K562 (cell line): ENCODE measurements around the gene WDR88. TPM values are rescaled to one million over a fixed set of nuclear protein-coding genes. Genes with fewer than 3 reads are reported as not detected.

ENCODE experiments used
- ARID3A ChIP-seq: IDR thresholded peaks from 2 replicates; pipeline ENCODE4 v1.6.1; 2012; ENCODE audit warnings: low read depth, low read length, improper control_type of control experiment, borderline replicate concordance
- ATF2 ChIP-seq: sonication (generic); formaldehyde crosslinking; IDR thresholded peaks from 2 replicates; pipeline ENCODE4 v1.8.1; 2022; ENCODE audit warnings: missing genetic modification reagents
- ATF6 ChIP-seq: sonication (generic); formaldehyde crosslinking; IDR thresholded peaks from 2 replicates; pipeline ENCODE4 v1.4.0; 2020; ENCODE audit warnings: mild to moderate bottlenecking, missing genetic modification reagents
- COPS2 ChIP-seq: fragments of 450-650 bp; conservative IDR thresholded peaks from 2 replicates; pipeline ENCODE4 v1.6.1; 2016; ENCODE audit warnings: mild to moderate bottlenecking, moderate library complexity
- DPF2 ChIP-seq: fragments of 450-650 bp; IDR thresholded peaks from 2 replicates; pipeline ENCODE4 v1.6.1; 2016
- EP300 ChIP-seq: IDR thresholded peaks from 2 replicates; pipeline ENCODE4 v1.6.1; 2012; ENCODE audit warnings: low read length, improper control_type of control experiment
- FOXJ2 ChIP-seq: fragments of 200-800 bp; sonication (Bioruptor generic); IDR thresholded peaks from 2 replicates; pipeline ENCODE4 v1.6.1; 2016; ENCODE audit warnings: missing genetic modification characterization, missing compliant biosample characterization
- FOXM1 ChIP-seq, 2 experiments: fragments of 450-650 bp in 1 of 2; sonication (generic) in 1 of 2; formaldehyde crosslinking in 1 of 2; IDR thresholded peaks; 2 replicates each; pipeline versions ENCODE4 v1.6.1 to v1.9.0; 2017 to 2022; ENCODE audit warnings: low read depth in 2 of 2, mild to moderate bottlenecking in 2 of 2, missing genetic modification reagents in 1 of 2, moderate library complexity in 1 of 2
- HES1 ChIP-seq: fragments of 450-650 bp; IDR thresholded peaks from 2 replicates; pipeline ENCODE4 v1.6.1; 2016; ENCODE audit warnings: low read depth, mild to moderate bottlenecking, moderate library complexity
- NEUROD1 ChIP-seq: fragments of 150-350 bp; IDR thresholded peaks from 2 replicates; pipeline ENCODE4 v1.6.1; 2014; ENCODE audit warnings: borderline replicate concordance, low read length, low read depth; ENCODE audit not compliant: partially characterized antibody
- RBBP5 ChIP-seq: fragments of 200-600 bp; sonication (generic); IDR thresholded peaks from 2 replicates; pipeline ENCODE4 v1.6.1; 2012; ENCODE audit warnings: borderline replicate concordance, mild to moderate bottlenecking, low read length, control low read depth, inconsistent platforms; ENCODE audit not compliant: insufficient read depth, poor library complexity, severe bottlenecking
- SAFB2 ChIP-seq: fragments of 200-400 bp; formaldehyde crosslinking; IDR thresholded peaks from 2 replicates; pipeline ENCODE4 v1.6.1; 2018; ENCODE audit warnings: borderline replicate concordance, low read length, low read depth, moderate library complexity; ENCODE audit not compliant: severe bottlenecking
- SLC30A9 ChIP-seq: fragments of 250-450 bp; sonication (Bioruptor Pico); IDR thresholded peaks from 2 replicates; pipeline ENCODE4 v1.8.0; 2022; ENCODE audit warnings: mild to moderate bottlenecking, moderate library complexity
- ZBTB12 ChIP-seq: fragments of 250-450 bp; sonication (Bioruptor Pico); IDR thresholded peaks from 2 replicates; pipeline ENCODE4 v1.4.0; 2020
- ZBTB2 ChIP-seq: fragments of 450-650 bp; IDR thresholded peaks from 2 replicates; pipeline ENCODE4 v1.6.1; 2016; ENCODE audit warnings: antibody characterized with exemption
- ZNF12 ChIP-seq: sonication (generic); formaldehyde crosslinking; IDR thresholded peaks from 2 replicates; pipeline ENCODE4 v1.4.0; 2020; ENCODE audit warnings: mild to moderate bottlenecking, missing genetic modification reagents
- polyA plus RNA-seq, 8 experiments: library from polyadenylated mRNA; depleted of rRNA in 4 of 8; stranded (reverse) in 5 of 8; unstranded in 3 of 8; fragments of >200 nt; fragmentation: Nextera tagmentation in 2 of 8; fragmentation: Illumina TruSeq in 1 of 8; extraction: Ambion mirVana in 2 of 8; extraction: Trizol in 1 of 8; gene quantifications; 2 replicates each; pipeline versions ENCODE4 v1.2.1 to v1.2.3, GENCODE V29; 2011 to 2014; ENCODE audit warnings: inconsistent platforms in 1 of 8, missing spikeins in 1 of 8
- total RNA-seq, 7 experiments: library from RNA; depleted of rRNA in 6 of 7; stranded (reverse); fragments of >200 nt in 6 of 7; fragmentation: Illumina TruSeq in 2 of 7; extraction: Trizol in 2 of 7; gene quantifications; 2 replicates each; pipeline versions ENCODE4 v1.2.1 to v1.2.3, GENCODE V29; 2011 to 2021; ENCODE audit warnings: low replicate concordance in 1 of 7

WDR88 gene
- total and polyA plus RNA-seq, 9 of the 15 experiments (the other 6 are each of a cell fraction or from before 2014, with no cell fraction given) = 0.03 to 0.04 TPM; not detected in 7

GRCh38 chr19:33124207-33125098, 7.5 kb upstream of the WDR88 start (continued):
- peak; percentile 52; the same call in 1 of the 2 replicates for TF ChIP-seq ZBTB2
- no peak for TF ChIP-seq COPS2
- no peak for TF ChIP-seq SAFB2
- TF ChIP-seq ARID3A = 0 out of 2 replicates have a peak, but pooled peaks have one; percentile 50
- TF ChIP-seq FOXM1 (IDR thresholded peaks at IDR 0.05; ENCODE audit: low read depth) = peak; percentile 94
- no peak for TF ChIP-seq FOXM1 (CRISPR knock-in tag; IDR thresholded peaks at IDR 0.05; ENCODE audit: low read depth)
- TF ChIP-seq ZNF12 (CRISPR knock-in tag) = no peak
- TF ChIP-seq NEUROD1 = peak; percentile 87
- no peak for TF ChIP-seq ATF6 (CRISPR knock-in tag)
- peak; percentile 85 for TF ChIP-seq FOXJ2 (tag)
- peak; percentile 56 for TF ChIP-seq RBBP5
- 0 out of 2 replicates have a peak, but pooled peaks have one; percentile 23 for TF ChIP-seq ZBTB12 (CRISPR knock-in tag)
- TF ChIP-seq DPF2 = peak; percentile 99
- TF ChIP-seq ATF2 = no peak
- TF ChIP-seq SLC30A9 = no peak
- peak; percentile 91 for TF ChIP-seq HES1
- peak; percentile 98 for TF ChIP-seq EP300
